ENCODE measurements around the gene TRHDE.

DNA sequence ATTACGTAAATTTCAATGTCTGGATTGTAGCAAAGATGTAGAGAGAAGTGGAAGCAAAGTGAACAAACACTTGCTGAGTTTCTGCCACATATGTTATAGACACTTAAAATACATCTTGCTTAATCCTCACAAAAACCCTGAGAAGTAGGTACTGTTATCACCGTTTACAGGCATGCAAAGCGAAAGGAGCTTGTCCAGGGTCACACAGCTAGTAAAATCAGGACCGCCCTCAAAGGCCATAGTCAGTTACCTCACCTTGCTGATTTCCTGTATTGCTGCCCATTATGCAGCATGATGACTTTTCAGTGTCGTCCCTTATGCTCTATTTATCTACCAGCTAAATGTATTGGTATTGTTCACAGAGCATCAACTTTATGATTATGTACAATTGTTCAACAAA lies 39.8 kb downstream of the TRHDE start:
- TF ChIP-seq POLR2A (IDR thresholded peaks at IDR 0.05; ENCODE audit: low read length): no peak
- no peak for TF ChIP-seq GATA1 (IDR thresholded peaks at IDR 0.05; ENCODE audit: low read depth, low read length)
